ENCODE results near the gene USP37. TPM values are rescaled to one million over a fixed set of nuclear protein-coding genes. Genes with fewer than 3 reads are reported as not detected.
A peak's percentile ranks its signal among the peaks of the same experiment; 100 is the strongest.

Gene USP37
- total and polyA plus RNA-seq, 2 of the 13 experiments (the other 11 are each of a cell fraction or from before 2014, with no cell fraction given): 6.5 to 30.6 TPM

DNA sequence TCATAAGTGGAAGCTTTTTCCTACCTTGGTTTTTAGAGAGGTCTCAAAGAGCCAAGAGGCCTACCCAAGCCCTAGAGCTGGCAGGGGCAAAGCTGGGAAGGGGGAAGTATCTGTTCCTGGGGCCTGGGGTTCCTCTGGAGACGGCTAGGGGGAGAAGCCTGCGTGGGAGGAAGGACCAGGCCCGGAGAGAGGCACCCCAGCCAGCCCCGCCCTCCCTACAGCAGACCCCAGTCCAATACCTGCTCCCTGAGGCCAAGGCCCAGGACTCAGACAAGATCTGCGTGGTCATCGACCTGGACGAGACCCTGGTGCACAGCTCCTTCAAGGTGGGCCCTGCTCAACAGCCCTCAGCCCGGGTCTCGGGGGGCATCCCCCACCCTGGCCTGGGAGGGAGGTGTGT, 166.3 kb downstream of the USP37 start (continued):
- TF ChIP-seq, protein P1, sequence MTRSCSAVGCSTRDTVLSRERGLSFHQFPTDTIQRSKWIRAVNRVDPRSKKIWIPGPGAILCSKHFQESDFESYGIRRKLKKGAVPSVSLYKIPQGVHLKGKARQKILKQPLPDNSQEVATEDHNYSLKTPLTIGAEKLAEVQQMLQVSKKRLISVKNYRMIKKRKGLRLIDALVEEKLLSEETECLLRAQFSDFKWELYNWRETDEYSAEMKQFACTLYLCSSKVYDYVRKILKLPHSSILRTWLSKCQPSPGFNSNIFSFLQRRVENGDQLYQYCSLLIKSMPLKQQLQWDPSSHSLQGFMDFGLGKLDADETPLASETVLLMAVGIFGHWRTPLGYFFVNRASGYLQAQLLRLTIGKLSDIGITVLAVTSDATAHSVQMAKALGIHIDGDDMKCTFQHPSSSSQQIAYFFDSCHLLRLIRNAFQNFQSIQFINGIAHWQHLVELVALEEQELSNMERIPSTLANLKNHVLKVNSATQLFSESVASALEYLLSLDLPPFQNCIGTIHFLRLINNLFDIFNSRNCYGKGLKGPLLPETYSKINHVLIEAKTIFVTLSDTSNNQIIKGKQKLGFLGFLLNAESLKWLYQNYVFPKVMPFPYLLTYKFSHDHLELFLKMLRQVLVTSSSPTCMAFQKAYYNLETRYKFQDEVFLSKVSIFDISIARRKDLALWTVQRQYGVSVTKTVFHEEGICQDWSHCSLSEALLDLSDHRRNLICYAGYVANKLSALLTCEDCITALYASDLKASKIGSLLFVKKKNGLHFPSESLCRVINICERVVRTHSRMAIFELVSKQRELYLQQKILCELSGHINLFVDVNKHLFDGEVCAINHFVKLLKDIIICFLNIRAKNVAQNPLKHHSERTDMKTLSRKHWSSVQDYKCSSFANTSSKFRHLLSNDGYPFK (CRISPR knock-in tag; IDR thresholded peaks at IDR 0.05; ENCODE audit: borderline replicate concordance): no peak
- TF ChIP-seq HOXA7 (CRISPR knock-in tag; IDR thresholded peaks at IDR 0.05): no peak
- TF ChIP-seq ZNF598 (CRISPR knock-in tag; IDR thresholded peaks at IDR 0.05; ENCODE audit: borderline replicate concordance): 0 out of 2 replicates have a peak, but pooled peaks have one; percentile 17
- TF ChIP-seq ZC3H4 (CRISPR knock-in tag; IDR thresholded peaks at IDR 0.05; ENCODE audit: borderline replicate concordance): no peak
- TF ChIP-seq ZNF776 (CRISPR knock-in tag; IDR thresholded peaks at IDR 0.05): no peak
- TF ChIP-seq, protein P2, sequence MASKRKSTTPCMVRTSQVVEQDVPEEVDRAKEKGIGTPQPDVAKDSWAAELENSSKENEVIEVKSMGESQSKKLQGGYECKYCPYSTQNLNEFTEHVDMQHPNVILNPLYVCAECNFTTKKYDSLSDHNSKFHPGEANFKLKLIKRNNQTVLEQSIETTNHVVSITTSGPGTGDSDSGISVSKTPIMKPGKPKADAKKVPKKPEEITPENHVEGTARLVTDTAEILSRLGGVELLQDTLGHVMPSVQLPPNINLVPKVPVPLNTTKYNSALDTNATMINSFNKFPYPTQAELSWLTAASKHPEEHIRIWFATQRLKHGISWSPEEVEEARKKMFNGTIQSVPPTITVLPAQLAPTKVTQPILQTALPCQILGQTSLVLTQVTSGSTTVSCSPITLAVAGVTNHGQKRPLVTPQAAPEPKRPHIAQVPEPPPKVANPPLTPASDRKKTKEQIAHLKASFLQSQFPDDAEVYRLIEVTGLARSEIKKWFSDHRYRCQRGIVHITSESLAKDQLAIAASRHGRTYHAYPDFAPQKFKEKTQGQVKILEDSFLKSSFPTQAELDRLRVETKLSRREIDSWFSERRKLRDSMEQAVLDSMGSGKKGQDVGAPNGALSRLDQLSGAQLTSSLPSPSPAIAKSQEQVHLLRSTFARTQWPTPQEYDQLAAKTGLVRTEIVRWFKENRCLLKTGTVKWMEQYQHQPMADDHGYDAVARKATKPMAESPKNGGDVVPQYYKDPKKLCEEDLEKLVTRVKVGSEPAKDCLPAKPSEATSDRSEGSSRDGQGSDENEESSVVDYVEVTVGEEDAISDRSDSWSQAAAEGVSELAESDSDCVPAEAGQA (IDR thresholded peaks at IDR 0.05; ENCODE audit: low read depth): no peak
- TF ChIP-seq, protein P2 (CRISPR knock-in tag; IDR thresholded peaks at IDR 0.05; ENCODE audit: borderline replicate concordance): no peak
- TF ChIP-seq NR1H2 (CRISPR knock-in tag; IDR thresholded peaks at IDR 0.05; ENCODE audit: borderline replicate concordance, low read depth): no peak
- no peak for TF ChIP-seq POLR2A (IDR thresholded peaks at IDR 0.05; ENCODE audit: insufficient read depth in 1 of 2, low read depth in 2 of 2, low read length in 2 of 2)
- no peak for TF ChIP-seq ATF1 (CRISPR knock-in tag; IDR thresholded peaks at IDR 0.05)
- peak; percentile 31; the same call in 1 of the 2 replicates for TF ChIP-seq POLR2AphosphoS5 (IDR thresholded peaks at IDR 0.05; ENCODE audit: low read depth, low read length)
- no peak for TF ChIP-seq ATAD3A (CRISPR knock-in tag; IDR thresholded peaks at IDR 0.05)
- TF ChIP-seq SRSF4 (IDR thresholded peaks at IDR 0.05; ENCODE audit: low read depth, low read length, poor library complexity, severe bottlenecking): no peak
- TF ChIP-seq ZNF577 (CRISPR knock-in tag; IDR thresholded peaks at IDR 0.05; ENCODE audit: borderline replicate concordance, low read depth): no peak
- TF ChIP-seq NFIB (CRISPR knock-in tag; IDR thresholded peaks at IDR 0.05; ENCODE audit: borderline replicate concordance): peak; percentile 72; the same call in 1 of the 2 replicates
- TF ChIP-seq ARNT2 (CRISPR knock-in tag; IDR thresholded peaks at IDR 0.05; ENCODE audit: low read depth): 0 out of 2 replicates have a peak, but pooled peaks have one; percentile 21
- TF ChIP-seq RBFOX2 (IDR thresholded peaks at IDR 0.05; ENCODE audit: low read depth, low read length): peak; percentile 13; the same call in 1 of the 2 replicates
- no peak for TF ChIP-seq ZNF230 (CRISPR knock-in tag; IDR thresholded peaks at IDR 0.05)
- TF ChIP-seq FOXP1 (IDR thresholded peaks at IDR 0.05): no peak
- TF ChIP-seq FOXP1 (CRISPR knock-in tag; IDR thresholded peaks at IDR 0.05): no peak
- TF ChIP-seq SIN3B (IDR thresholded peaks at IDR 0.05; ENCODE audit: low read length): no peak

Data from HepG2 (cell line).